GM21526 (cell line): ENCODE measurements around the gene WAC.
"Not testable (repeated sequence)": the region's sequence is repeated elsewhere in the genome, so short reads cannot be mapped to it uniquely, and the experiment has no call there.

ENCODE experiments used
- ATAC-seq: cut with Tn5 transposase; IDR thresholded peaks from one replicate; pipeline ENCODE4 v1.9.1; 2021; ENCODE audit warnings: moderate library complexity; ENCODE audit not compliant: unreplicated experiment, low FRiP score

WAC gene

GRCh38 chr10:28561531-28561930 lies 28.6 kb downstream of the WAC start:
- no peak for ATAC-seq

- ATAC-seq: no peak
Measured at GRCh38 chr10:28564905-28565304, 32.0 kb downstream of the WAC start.

- no peak for ATAC-seq
Measured at GRCh38 chr10:28566458-28567015, 33.6 kb downstream of the WAC start.

- ATAC-seq: no peak
Measured at GRCh38 chr10:28569506-28570159, 36.7 kb downstream of the WAC start.

GRCh38 chr10:28570598-28570997 lies 37.7 kb downstream of the WAC start:
- no peak for ATAC-seq

GRCh38 chr10:28571265-28571664 lies 38.3 kb downstream of the WAC start:
- no peak for ATAC-seq

GRCh38 chr10:28574214-28574613 lies 41.3 kb downstream of the WAC start:
- ATAC-seq: not testable (repeated sequence)

- no peak for ATAC-seq
Measured at GRCh38 chr10:28575852-28576251, 42.9 kb downstream of the WAC start.

GRCh38 chr10:28577506-28577905 lies 44.6 kb downstream of the WAC start:
- ATAC-seq: no peak

- ATAC-seq: no peak
Measured at GRCh38 chr10:28578454-28578853, 45.5 kb downstream of the WAC start.

- ATAC-seq: no peak
Measured at GRCh38 chr10:28580825-28581224, 47.9 kb downstream of the WAC start.

- no peak for ATAC-seq
Measured at GRCh38 chr10:28581916-28582315, 49.0 kb downstream of the WAC start.

- no peak for ATAC-seq
Measured at GRCh38 chr10:28585076-28585475, 52.2 kb downstream of the WAC start.

GRCh38 chr10:28586176-28586575 lies 53.3 kb downstream of the WAC start:
- no peak for ATAC-seq

- no peak for ATAC-seq
Measured at GRCh38 chr10:28587270-28587969, 54.5 kb downstream of the WAC start.

GRCh38 chr10:28587970-28588290 lies 55.0 kb downstream of the WAC start:
- ATAC-seq: no peak

- no peak for ATAC-seq
Measured at GRCh38 chr10:28592953-28593352, 60.0 kb downstream of the WAC start.

- no peak for ATAC-seq
Measured at GRCh38 chr10:28593811-28594210, 60.9 kb downstream of the WAC start.

GRCh38 chr10:28594406-28594805 lies 61.5 kb downstream of the WAC start:
- no peak for ATAC-seq

GRCh38 chr10:28595613-28596012 lies 62.7 kb downstream of the WAC start:
- ATAC-seq: no peak

GRCh38 chr10:28600056-28600455 lies 67.1 kb downstream of the WAC start:
- ATAC-seq: no peak

- no peak for ATAC-seq
Measured at GRCh38 chr10:28601012-28601411, 68.1 kb downstream of the WAC start.
